ENCODE data around the gene SMPD3. TPM values are rescaled to one million over a fixed set of nuclear protein-coding genes. Genes with fewer than 3 reads are reported as not detected.

The SMPD3 gene
- total and polyA plus RNA-seq, 9 of the 15 experiments (the other 6 are each of a cell fraction or from before 2014, with no cell fraction given): 0.03 to 1.2 (median 0.18) TPM

Small RNAs within 50 kb of the gene (small RNA-seq; reads per million reads assigned to genes)
- gene RF00019: not detected
- gene RNU4-30P: not detected

Other genes starting within 250 kb of the SMPD3 start
- gene ESRP2, start 212.4 kb downstream of the SMPD3 start, total RNA-seq (2014; rRNA removed): 0.05 TPM in 1 of 2 replicates, not detected in the other
- not detected in 2 replicates for gene ESRP2, start 212.4 kb downstream of the SMPD3 start, total RNA-seq (2014; rRNA removed; fragmentation: Illumina TruSeq; extraction: Trizol)
- gene ESRP2, start 212.4 kb downstream of the SMPD3 start, total RNA-seq (2015; rRNA removed; fragmentation: Illumina TruSeq; extraction: Trizol): not detected in 2 replicates
- 0.07 and 0.36 TPM in 2 replicates for gene ESRP2, start 212.4 kb downstream of the SMPD3 start, total RNA-seq (2021)
- gene ESRP2, start 212.4 kb downstream of the SMPD3 start, polyA plus RNA-seq (2011; rRNA removed): 0.09 TPM in 1 of 2 replicates, not detected in the other
- gene ESRP2, start 212.4 kb downstream of the SMPD3 start, polyA plus RNA-seq (2014; fragmentation: Illumina TruSeq; extraction: Trizol): not detected in 2 replicates
- under 1 TPM in 1 of 2 experiments, not detected in 1; 0.15 TPM for gene ESRP2, start 212.4 kb downstream of the SMPD3 start, polyA plus RNA-seq (2014; fragmentation: Nextera tagmentation; extraction: Ambion mirVana)
- gene ESRP2, start 212.4 kb downstream of the SMPD3 start, polyA plus RNA-seq (2014; rRNA removed): not detected in 2 replicates
- 7.5 and 8.9 TPM in 2 replicates for gene PLA2G15, start 203.1 kb downstream of the SMPD3 start, total RNA-seq (2014; rRNA removed)
- gene PLA2G15, start 203.1 kb downstream of the SMPD3 start, total RNA-seq (2014; rRNA removed; fragmentation: Illumina TruSeq; extraction: Trizol): 3.1 and 4.6 TPM in 2 replicates
- gene PLA2G15, start 203.1 kb downstream of the SMPD3 start, total RNA-seq (2015; rRNA removed; fragmentation: Illumina TruSeq; extraction: Trizol): 4.8 and 5.0 TPM in 2 replicates
- 8.6 and 9.1 TPM in 2 replicates for gene PLA2G15, start 203.1 kb downstream of the SMPD3 start, total RNA-seq (2021)
- 7.6 and 11.8 TPM in 2 replicates for gene PLA2G15, start 203.1 kb downstream of the SMPD3 start, polyA plus RNA-seq (2011; rRNA removed)
- gene PLA2G15, start 203.1 kb downstream of the SMPD3 start, polyA plus RNA-seq (2014; fragmentation: Illumina TruSeq; extraction: Trizol): 4.0 and 5.9 TPM in 2 replicates
- 1 to 10 TPM in 1 of 2 experiments, under 1 TPM in 1; 0.42 to 1.1 TPM for gene PLA2G15, start 203.1 kb downstream of the SMPD3 start, polyA plus RNA-seq (2014; fragmentation: Nextera tagmentation; extraction: Ambion mirVana)
- 6.1 and 6.6 TPM in 2 replicates for gene PLA2G15, start 203.1 kb downstream of the SMPD3 start, polyA plus RNA-seq (2014; rRNA removed)
- gene SLC7A6, start 184.0 kb downstream of the SMPD3 start, total RNA-seq (2014; rRNA removed): 18.8 and 26.2 TPM in 2 replicates
- 29.8 and 33.6 TPM in 2 replicates for gene SLC7A6, start 184.0 kb downstream of the SMPD3 start, total RNA-seq (2014; rRNA removed; fragmentation: Illumina TruSeq; extraction: Trizol)
- gene SLC7A6, start 184.0 kb downstream of the SMPD3 start, total RNA-seq (2015; rRNA removed; fragmentation: Illumina TruSeq; extraction: Trizol): 27.7 and 28.7 TPM in 2 replicates
- 58.0 and 59.8 TPM in 2 replicates for gene SLC7A6, start 184.0 kb downstream of the SMPD3 start, total RNA-seq (2021)
- 55.7 and 60.1 TPM in 2 replicates for gene SLC7A6, start 184.0 kb downstream of the SMPD3 start, polyA plus RNA-seq (2011; rRNA removed)
- 51.9 and 53.3 TPM in 2 replicates for gene SLC7A6, start 184.0 kb downstream of the SMPD3 start, polyA plus RNA-seq (2014; fragmentation: Illumina TruSeq; extraction: Trizol)
- gene SLC7A6, start 184.0 kb downstream of the SMPD3 start, polyA plus RNA-seq (2014; fragmentation: Nextera tagmentation; extraction: Ambion mirVana): 10 to 100 TPM; 12.6 to 12.8 TPM
- 38.6 and 44.6 TPM in 2 replicates for gene SLC7A6, start 184.0 kb downstream of the SMPD3 start, polyA plus RNA-seq (2014; rRNA removed)
- gene SLC7A6OS, start 137.6 kb downstream of the SMPD3 start, total RNA-seq (2014; rRNA removed): 16.5 and 18.7 TPM in 2 replicates
- 17.6 and 17.8 TPM in 2 replicates for gene SLC7A6OS, start 137.6 kb downstream of the SMPD3 start, total RNA-seq (2014; rRNA removed; fragmentation: Illumina TruSeq; extraction: Trizol)
- 21.1 and 23.6 TPM in 2 replicates for gene SLC7A6OS, start 137.6 kb downstream of the SMPD3 start, total RNA-seq (2015; rRNA removed; fragmentation: Illumina TruSeq; extraction: Trizol)
- 22.1 and 24.3 TPM in 2 replicates for gene SLC7A6OS, start 137.6 kb downstream of the SMPD3 start, total RNA-seq (2021)
- gene SLC7A6OS, start 137.6 kb downstream of the SMPD3 start, polyA plus RNA-seq (2011; rRNA removed): 14.0 and 17.2 TPM in 2 replicates
- 16.6 and 18.7 TPM in 2 replicates for gene SLC7A6OS, start 137.6 kb downstream of the SMPD3 start, polyA plus RNA-seq (2014; fragmentation: Illumina TruSeq; extraction: Trizol)
- gene SLC7A6OS, start 137.6 kb downstream of the SMPD3 start, polyA plus RNA-seq (2014; fragmentation: Nextera tagmentation; extraction: Ambion mirVana): 1 to 10 TPM; 2.7 to 4.5 TPM
- gene SLC7A6OS, start 137.6 kb downstream of the SMPD3 start, polyA plus RNA-seq (2014; rRNA removed): 15.5 and 25.3 TPM in 2 replicates
- 78.3 and 90.2 TPM in 2 replicates for gene PRMT7, start 137.5 kb downstream of the SMPD3 start, total RNA-seq (2014; rRNA removed)
- 48.0 and 56.7 TPM in 2 replicates for gene PRMT7, start 137.5 kb downstream of the SMPD3 start, total RNA-seq (2014; rRNA removed; fragmentation: Illumina TruSeq; extraction: Trizol)
- 69.7 and 73.1 TPM in 2 replicates for gene PRMT7, start 137.5 kb downstream of the SMPD3 start, total RNA-seq (2015; rRNA removed; fragmentation: Illumina TruSeq; extraction: Trizol)
- gene PRMT7, start 137.5 kb downstream of the SMPD3 start, total RNA-seq (2021): 78.6 and 79.4 TPM in 2 replicates
- gene PRMT7, start 137.5 kb downstream of the SMPD3 start, polyA plus RNA-seq (2011; rRNA removed): 69.9 and 74.1 TPM in 2 replicates
- gene PRMT7, start 137.5 kb downstream of the SMPD3 start, polyA plus RNA-seq (2014; fragmentation: Illumina TruSeq; extraction: Trizol): 66.6 and 85.9 TPM in 2 replicates
- gene PRMT7, start 137.5 kb downstream of the SMPD3 start, polyA plus RNA-seq (2014; fragmentation: Nextera tagmentation; extraction: Ambion mirVana): 10 to 100 TPM in 1 of 2 experiments, 1 to 10 TPM in 1; 6.4 to 12.6 TPM
- gene PRMT7, start 137.5 kb downstream of the SMPD3 start, polyA plus RNA-seq (2014; rRNA removed): 83.7 and 88.8 TPM in 2 replicates
- 2.0 and 2.7 TPM in 2 replicates for gene ZFP90, start 90.8 kb upstream of the SMPD3 start, total RNA-seq (2014; rRNA removed)
- gene ZFP90, start 90.8 kb upstream of the SMPD3 start, total RNA-seq (2014; rRNA removed; fragmentation: Illumina TruSeq; extraction: Trizol): 2.4 and 3.0 TPM in 2 replicates
- gene ZFP90, start 90.8 kb upstream of the SMPD3 start, total RNA-seq (2015; rRNA removed; fragmentation: Illumina TruSeq; extraction: Trizol): 1.8 and 2.6 TPM in 2 replicates
- gene ZFP90, start 90.8 kb upstream of the SMPD3 start, total RNA-seq (2021): 2.4 and 2.9 TPM in 2 replicates
- gene ZFP90, start 90.8 kb upstream of the SMPD3 start, polyA plus RNA-seq (2011; rRNA removed): 1.2 and 1.7 TPM in 2 replicates
- gene ZFP90, start 90.8 kb upstream of the SMPD3 start, polyA plus RNA-seq (2014; fragmentation: Illumina TruSeq; extraction: Trizol): 2.4 and 2.7 TPM in 2 replicates
- under 1 TPM; 0.66 to 0.78 TPM for gene ZFP90, start 90.8 kb upstream of the SMPD3 start, polyA plus RNA-seq (2014; fragmentation: Nextera tagmentation; extraction: Ambion mirVana)
- gene ZFP90, start 90.8 kb upstream of the SMPD3 start, polyA plus RNA-seq (2014; rRNA removed): 2.3 and 5.7 TPM in 2 replicates
- gene CDH3, start 196.8 kb upstream of the SMPD3 start, total RNA-seq (2014; rRNA removed): not detected in 2 replicates
- gene CDH3, start 196.8 kb upstream of the SMPD3 start, total RNA-seq (2014; rRNA removed; fragmentation: Illumina TruSeq; extraction: Trizol): not detected in 2 replicates
- not detected in 2 replicates for gene CDH3, start 196.8 kb upstream of the SMPD3 start, total RNA-seq (2015; rRNA removed; fragmentation: Illumina TruSeq; extraction: Trizol)
- gene CDH3, start 196.8 kb upstream of the SMPD3 start, total RNA-seq (2021): 0.09 and 0.16 TPM in 2 replicates
- gene CDH3, start 196.8 kb upstream of the SMPD3 start, polyA plus RNA-seq (2011; rRNA removed): 0.06 TPM in 1 of 2 replicates, not detected in the other
- not detected in 2 replicates for gene CDH3, start 196.8 kb upstream of the SMPD3 start, polyA plus RNA-seq (2014; fragmentation: Illumina TruSeq; extraction: Trizol)
- gene CDH3, start 196.8 kb upstream of the SMPD3 start, polyA plus RNA-seq (2014; fragmentation: Nextera tagmentation; extraction: Ambion mirVana): not detected
- not detected in 2 replicates for gene CDH3, start 196.8 kb upstream of the SMPD3 start, polyA plus RNA-seq (2014; rRNA removed)